PC-3 (cell line): ENCODE data around the gene RPS18. TPM values are rescaled to one million over a fixed set of nuclear protein-coding genes. Genes with fewer than 3 reads are reported as not detected.

Source experiments
- ATAC-seq: fragments of 200-7000 bp; cut with Tn5 transposase; 2 replicates; pipeline ENCODE4 v1.9.1; 2020; ENCODE audit warnings: mild to moderate bottlenecking, moderate library complexity
- BruUV-seq: library from RNA; stranded (reverse); fragments of 400-500 nt; replicated peaks from 2 replicates; lab custom pipeline; 2021; lab: Mats Ljungman, UMichigan
- CTCF ChIA-PET: fragments of 300-600 bp; sonication (Branson Sonifier 250); formaldehyde crosslinking; loops from one replicate; lab custom pipeline; 2022; ENCODE audit warnings: antibody characterized with exemption; lab: Charles Lee
- POLR2A ChIA-PET: fragments of 300-600 bp; sonication (Branson Sonifier 250); formaldehyde crosslinking; loops from one replicate; lab custom pipeline; 2022; ENCODE audit warnings: antibody characterized with exemption; ENCODE audit not compliant: unreplicated experiment; lab: Charles Lee
- DNase-seq: peaks from one replicate; pipeline ENCODE4 v3.0.0-alpha.2; 2015
- H2AFZ ChIP-seq: fragments of 300-600 bp; sonication (generic); 2 replicates; pipeline ENCODE4 v1.6.0; 2016; ENCODE audit warnings: antibody characterized with exemption, low read length
- H3F3A ChIP-seq: fragments of 300-600 bp; sonication (generic); one replicate; pipeline ENCODE4 v1.6.0; 2017; ENCODE audit warnings: antibody characterized with exemption, low read length, control low read depth, mild to moderate bottlenecking; ENCODE audit not compliant: unreplicated experiment
- H3K27ac ChIP-seq: fragments of 300-600 bp; sonication (generic); 2 replicates; pipeline ENCODE4 v1.5.1; 2016; ENCODE audit warnings: mild to moderate bottlenecking, low read length
- H3K27me3 ChIP-seq: fragments of 300-600 bp; sonication (generic); 2 replicates; pipeline ENCODE4 v1.6.1; 2016; ENCODE audit warnings: low read length, mixed read lengths
- H3K36me3 ChIP-seq: fragments of 300-600 bp; sonication (generic); 2 replicates; pipeline ENCODE4 v1.6.1; 2016; ENCODE audit warnings: low read depth, mixed run types, low read length, mixed read lengths
- H3K4me1 ChIP-seq: fragments of 300-600 bp; sonication (generic); 2 replicates; pipeline ENCODE4 v1.5.1; 2016; ENCODE audit warnings: low read length; ENCODE audit not compliant: insufficient read depth
- H3K4me2 ChIP-seq: fragments of 300-600 bp; sonication (generic); 2 replicates; pipeline ENCODE4 v1.6.0; 2016; ENCODE audit warnings: low read length
- H3K4me3 ChIP-seq: fragments of 300-600 bp; sonication (generic); 2 replicates; pipeline ENCODE4 v1.5.1; 2016; ENCODE audit warnings: mild to moderate bottlenecking, low read length, mixed read lengths
- H3K79me2 ChIP-seq: fragments of 300-600 bp; sonication (generic); 2 replicates; pipeline ENCODE4 v1.6.1; 2017; ENCODE audit warnings: low read length, mixed read lengths
- H3K9ac ChIP-seq: fragments of 300-600 bp; sonication (generic); 2 replicates; pipeline ENCODE4 v1.6.0; 2016; ENCODE audit warnings: mild to moderate bottlenecking, low read length
- H3K9me2 ChIP-seq: fragments of 300-600 bp; sonication (generic); replicated peaks from 2 replicates; pipeline ENCODE4 v1.6.1; 2016; ENCODE audit warnings: mixed run types, low read length, mixed read lengths
- H3K9me3 ChIP-seq: fragments of 300-600 bp; sonication (generic); 2 replicates; pipeline ENCODE4 v1.6.1; 2016; ENCODE audit warnings: low read length, mixed read lengths
- H4K20me1 ChIP-seq: fragments of 300-600 bp; sonication (generic); 2 replicates; pipeline ENCODE4 v1.6.1; 2016; ENCODE audit warnings: low read length, mixed read lengths
- CTCF ChIP-seq: fragments of 300-600 bp; sonication (generic); conservative IDR thresholded peaks from 2 replicates; pipeline ENCODE4 v1.5.1; 2017; ENCODE audit warnings: antibody characterized with exemption, low read depth, mild to moderate bottlenecking, low read length
- EZH2 ChIP-seq: fragments of 300-600 bp; sonication (generic); IDR thresholded peaks from one replicate; pipeline ENCODE4 v1.6.1; 2017; ENCODE audit warnings: antibody characterized with exemption, mild to moderate bottlenecking, low read length; ENCODE audit not compliant: unreplicated experiment
- EZH2phosphoT487 ChIP-seq: fragments of 300-600 bp; sonication (generic); IDR thresholded peaks from 2 replicates; pipeline ENCODE4 v1.6.1; 2018; ENCODE audit warnings: mild to moderate bottlenecking, antibody characterized with exemption, low read length, borderline replicate concordance
- intact Hi-C: fragments of 100-400 bp; cut with micrococcal nuclease; formaldehyde crosslinking; loops from 2 replicates; pipeline ENCODE4 v1.9.0; 2023
- total RNA-seq: library from RNA; depleted of rRNA; stranded (reverse); fragments of >200 nt; gene quantifications from 2 replicates; pipeline ENCODE4 v1.2.3, GENCODE V29; 2014

The RPS18 gene
- total RNA-seq, 1 experiment from 2014 or later = 3,161 TPM

DNA sequence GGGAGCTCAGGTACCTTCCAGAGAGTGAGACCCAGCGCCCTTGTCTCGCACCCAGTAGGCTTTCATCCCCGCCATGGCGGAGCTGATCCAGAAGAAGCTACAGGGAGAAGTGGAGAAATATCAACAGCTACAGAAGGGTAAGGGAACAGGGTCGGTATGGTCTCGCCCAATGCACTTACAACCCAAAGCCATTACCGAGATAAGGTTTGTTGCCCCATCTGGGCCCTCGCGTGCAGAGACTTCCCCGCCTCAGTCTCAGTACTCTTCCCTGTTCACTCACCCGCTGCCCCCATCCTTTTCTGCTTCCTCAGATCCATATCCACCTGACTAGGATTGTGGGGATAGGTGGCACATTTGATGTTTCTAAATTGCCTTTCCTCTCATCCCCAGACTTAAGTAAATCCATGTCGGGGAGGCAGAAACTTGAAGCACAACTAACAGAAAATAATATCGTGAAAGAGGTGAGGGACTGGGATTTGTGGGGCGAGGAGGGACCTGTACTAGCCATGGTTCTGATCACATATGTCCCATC is 18.0 kb downstream of the RPS18 start:
- H3K4me1 ChIP-seq = peaks cover 17% of the 10 kb centered on the region
- ChIA-PET POLR2A (interaction anchor here (1.1 to 1.5 kb wide), 2 partner anchors 10 to 18 kb away, joined by 4 to 7 read pairs; partner anchors contain the start of genes RPS18 and VPS52), CTCF (no interaction called here)
- H3K36me3 ChIP-seq = peaks cover 34% of the 10 kb centered on the region; the same call in 1 of the 2 replicates
- no peaks in the 10 kb centered on the region for H3K9me2 ChIP-seq
- H3K9ac ChIP-seq = peak overlapping the region; percentile 91
- TSS peak; percentile 90 for BruUV-seq
- H3K4me2 ChIP-seq = peak overlapping the region; percentile 98
- no peaks in the 10 kb centered on the region for H3F3A ChIP-seq
- no peak for TF ChIP-seq EZH2phosphoT487
- TF ChIP-seq EZH2 = no peak
- TF ChIP-seq CTCF = no peak
- H4K20me1 ChIP-seq = no peaks in the 10 kb centered on the region
- intact Hi-C loops = loop anchor here (1.0 kb wide), 1 partner anchor 9 kb away; no protein-coding TSS in a partner anchor
- peak overlapping the region; percentile 97 for H3K4me3 ChIP-seq
- peak; percentile 14 for ATAC-seq
- H2AFZ ChIP-seq = peak overlapping the region; percentile 98
- H3K27ac ChIP-seq = no peak overlapping the region; the same call in 1 of the 2 replicates
- H3K79me2 ChIP-seq = peaks cover 52% of the 10 kb centered on the region
- H3K27me3 ChIP-seq = no peaks in the 10 kb centered on the region
- H3K9me3 ChIP-seq = no peaks in the 10 kb centered on the region
- DNase-seq = no peak

GRCh38 chr6:33290459-33290858 is 18.6 kb downstream of the RPS18 start:
- CTCF ChIA-PET = no interaction called here
- peaks cover 34% of the 10 kb centered on the region; the same call in 1 of the 2 replicates for H3K36me3 ChIP-seq
- POLR2A ChIA-PET = no interaction called here

More at GRCh38 chr6:33290459-33290858, 18.6 kb downstream of the RPS18 start:
- H3K4me3 ChIP-seq = peak overlapping the region; percentile 97
- H3F3A ChIP-seq = no peaks in the 10 kb centered on the region
- H3K9ac ChIP-seq = peak overlapping the region; percentile 91
- peaks cover 17% of the 10 kb centered on the region for H3K4me1 ChIP-seq
- ATAC-seq = no peak
- H2AFZ ChIP-seq = no peak overlapping the region
- peaks cover 52% of the 10 kb centered on the region for H3K79me2 ChIP-seq
- H3K9me3 ChIP-seq = no peaks in the 10 kb centered on the region
- no peak for TF ChIP-seq EZH2phosphoT487
- no peak for TF ChIP-seq CTCF
- TF ChIP-seq EZH2 = no peak
- DNase-seq = no peak
- H4K20me1 ChIP-seq = no peaks in the 10 kb centered on the region
- H3K27me3 ChIP-seq = no peaks in the 10 kb centered on the region
- H3K27ac ChIP-seq = no peak overlapping the region
- H3K9me2 ChIP-seq = no peaks in the 10 kb centered on the region
- no TSS peak for BruUV-seq
- intact Hi-C loops = no loop called here
- peak overlapping the region; percentile 98 for H3K4me2 ChIP-seq
